Stimulated activated naive CD4-positive, alpha-beta T cell (primary cell): ENCODE measurements around the gene PCSK7.
A peak's percentile ranks its signal among the peaks of the same experiment; 100 is the strongest.

Experiments
- DNase-seq, 6 experiments: peaks; one replicate each; lab custom pipeline; 2025; lab: John Stamatoyannopoulos, UW

Gene PCSK7

DNA sequence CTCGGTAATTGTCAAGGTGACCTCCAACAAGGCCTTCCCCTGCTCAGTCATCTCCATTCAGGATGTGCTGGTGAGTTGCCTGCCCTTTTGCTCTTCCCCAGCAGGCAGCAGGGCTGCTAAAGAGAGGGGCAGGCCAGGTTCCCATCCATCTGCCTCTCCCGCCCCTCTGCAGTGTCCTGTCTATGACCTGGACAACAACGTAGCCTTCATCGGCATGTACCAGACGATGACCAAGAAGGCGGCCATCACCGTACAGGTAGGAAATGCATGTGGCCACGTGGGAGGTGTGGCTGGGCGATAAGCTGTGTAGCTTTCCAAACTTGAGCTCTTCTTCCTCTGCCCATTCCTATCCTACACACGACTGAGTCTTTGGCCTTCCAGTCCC is 49.3 kb downstream of the PCSK7 start:
- DNase-seq: no peak

DNA sequence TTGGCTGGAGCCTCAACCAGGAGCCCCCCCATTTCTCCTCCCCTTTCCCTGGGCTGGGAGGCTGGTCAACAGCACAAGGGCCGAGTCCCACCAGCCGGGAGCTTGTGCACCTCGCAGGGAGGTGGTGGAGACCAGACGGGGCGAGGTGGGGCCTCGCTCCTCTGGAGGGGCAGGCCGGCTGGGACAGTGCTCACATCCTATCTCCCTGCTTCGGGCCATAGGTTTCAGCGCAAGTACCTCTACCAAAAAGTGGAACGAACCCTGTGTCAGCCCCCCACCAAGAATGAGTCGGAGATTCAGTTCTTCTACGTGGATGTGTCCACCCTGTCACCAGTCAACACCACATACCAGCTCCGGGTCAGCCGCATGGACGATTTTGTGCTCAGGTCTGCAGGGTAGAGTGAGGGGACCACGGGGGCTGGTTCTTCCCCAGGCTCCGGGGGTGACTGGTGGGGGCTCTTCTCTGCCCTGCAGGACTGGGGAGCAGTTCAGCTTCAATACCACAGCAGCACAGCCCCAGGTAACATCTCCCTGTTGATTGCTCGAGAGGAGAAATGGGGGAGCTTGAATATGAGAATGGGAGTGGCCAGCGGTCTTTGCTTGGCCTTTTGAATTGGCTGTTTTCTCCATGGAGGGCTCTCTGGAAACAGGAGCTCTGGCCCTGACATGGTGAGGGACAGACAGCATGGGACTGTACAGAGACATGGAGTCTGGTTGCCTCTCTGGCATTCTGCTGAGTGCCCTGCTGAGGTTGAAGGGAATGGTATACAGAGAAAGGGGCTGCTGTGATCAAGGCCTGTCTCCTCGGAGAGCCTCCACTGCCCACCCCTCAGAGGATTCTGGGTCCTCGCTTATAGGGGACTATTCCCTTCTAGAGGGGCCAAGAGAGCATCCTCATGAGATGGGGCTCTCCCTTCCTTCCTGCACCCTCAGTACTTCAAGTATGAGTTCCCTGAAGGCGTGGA is 50.0 kb downstream of the PCSK7 start:
- DNase-seq: no peak

DNA sequence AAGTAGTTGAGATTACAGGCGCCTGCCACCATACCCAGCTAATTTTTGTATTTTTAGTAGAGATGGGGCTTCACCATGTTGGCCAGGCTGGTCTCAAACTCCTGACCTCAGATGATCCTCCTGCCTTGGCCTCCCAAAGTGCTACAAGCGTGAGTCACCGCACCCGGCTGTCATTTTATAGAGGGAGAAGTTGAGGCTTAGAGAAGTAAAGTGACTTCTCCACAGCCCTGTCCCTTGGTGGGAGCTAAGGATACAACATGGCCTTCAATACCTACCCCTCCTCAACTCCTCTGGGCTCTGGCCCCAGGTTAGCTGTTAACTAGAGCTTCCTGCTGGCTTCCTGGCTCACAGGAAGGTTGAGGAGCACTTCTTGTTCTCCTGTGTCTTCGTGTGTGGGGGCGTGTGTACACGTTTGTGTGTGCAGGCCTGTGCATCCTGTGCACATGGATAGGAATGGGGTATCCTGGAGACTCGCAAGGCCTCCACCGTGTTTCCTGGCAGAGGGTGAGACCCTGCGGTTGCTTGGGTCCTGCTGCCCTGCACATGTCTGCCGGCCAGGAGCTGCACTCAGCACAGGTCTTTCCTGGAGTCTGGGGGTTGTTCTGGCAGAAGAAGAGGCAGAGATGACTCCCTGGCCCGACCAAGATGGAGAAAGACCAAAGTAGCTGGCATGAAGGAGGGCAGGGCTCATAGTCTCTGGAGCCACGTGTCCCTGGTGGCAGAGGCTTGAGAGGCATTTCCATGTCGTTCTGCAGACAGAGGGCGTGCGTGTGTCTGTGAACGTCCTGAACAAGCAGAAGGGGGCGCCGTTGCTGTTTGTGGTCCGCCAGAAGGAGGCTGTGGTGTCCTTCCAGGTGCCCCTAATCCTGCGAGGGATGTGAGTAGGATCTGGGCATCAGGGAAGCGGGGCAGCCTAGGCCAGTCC is 51.0 kb downstream of the PCSK7 start:
- DNase-seq: peak; percentile 12 to 43 (median 28)

DNA sequence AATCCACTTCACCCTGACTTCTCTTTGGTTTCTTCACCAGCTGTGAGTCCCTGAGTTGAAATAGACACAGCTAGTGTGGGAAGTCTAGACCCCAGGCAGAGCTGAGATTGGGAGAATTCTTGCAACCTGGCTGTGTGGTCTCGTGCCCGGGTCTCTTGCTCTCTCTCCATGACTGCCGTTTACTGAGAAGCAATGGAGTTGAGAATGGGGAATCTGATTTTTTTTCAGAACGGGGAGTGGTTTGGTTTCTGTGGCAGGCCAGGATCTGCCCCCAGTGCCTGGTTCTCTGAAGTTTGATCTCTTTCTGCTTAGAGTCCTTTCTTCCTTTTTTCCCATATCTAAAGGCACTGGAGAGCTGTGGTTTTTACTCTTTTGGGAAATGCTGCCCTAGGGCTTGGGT is 51.9 kb downstream of the PCSK7 start:
- DNase-seq: peak in 1 of 6 experiments; percentile 38

DNA sequence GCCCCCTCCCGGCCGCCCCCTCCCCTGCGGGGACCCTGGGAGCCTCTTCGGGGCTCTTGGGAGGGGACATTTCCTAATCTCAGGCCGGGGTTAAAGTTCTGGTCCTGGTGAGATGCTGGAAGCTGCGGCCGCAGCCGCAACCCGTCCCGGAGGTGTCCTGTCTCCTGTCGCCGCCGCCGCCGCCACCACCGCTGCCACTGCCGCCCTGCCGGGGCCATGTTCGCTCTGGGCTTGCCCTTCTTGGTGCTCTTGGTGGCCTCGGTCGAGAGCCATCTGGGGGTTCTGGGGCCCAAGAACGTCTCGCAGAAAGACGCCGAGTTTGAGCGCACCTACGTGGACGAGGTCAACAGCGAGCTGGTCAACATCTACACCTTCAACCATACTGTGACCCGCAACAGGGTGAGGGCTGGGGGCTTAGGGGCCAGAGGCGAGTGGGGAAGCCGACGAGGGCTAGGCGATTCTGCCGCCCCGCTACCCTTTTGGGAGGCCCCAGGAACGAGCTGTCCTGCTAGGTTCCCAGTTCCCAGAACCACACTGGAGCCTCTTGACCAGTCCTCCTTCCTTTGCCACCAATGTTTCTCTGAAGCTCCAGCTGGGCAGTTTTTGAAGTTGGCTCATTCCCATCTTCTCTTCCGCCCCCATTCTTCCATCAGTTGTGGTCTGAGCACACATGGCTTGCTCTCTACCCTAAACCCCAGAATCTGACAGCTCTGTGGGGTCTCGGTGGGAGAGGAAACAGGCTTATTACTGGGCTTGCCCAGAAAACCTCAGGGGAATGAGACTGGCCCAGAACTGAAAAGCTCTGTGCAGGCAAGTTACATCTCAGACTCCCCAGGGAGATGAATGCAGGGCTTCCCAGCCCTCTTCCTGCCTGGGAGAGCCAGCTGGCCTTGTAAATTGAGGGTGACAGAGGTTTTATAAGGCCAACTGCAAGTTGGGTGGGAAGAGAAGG is 52.5 kb downstream of the PCSK7 start:
- peak in 5 of 6 experiments; percentile 11 to 57 (median 40) for DNase-seq

DNA sequence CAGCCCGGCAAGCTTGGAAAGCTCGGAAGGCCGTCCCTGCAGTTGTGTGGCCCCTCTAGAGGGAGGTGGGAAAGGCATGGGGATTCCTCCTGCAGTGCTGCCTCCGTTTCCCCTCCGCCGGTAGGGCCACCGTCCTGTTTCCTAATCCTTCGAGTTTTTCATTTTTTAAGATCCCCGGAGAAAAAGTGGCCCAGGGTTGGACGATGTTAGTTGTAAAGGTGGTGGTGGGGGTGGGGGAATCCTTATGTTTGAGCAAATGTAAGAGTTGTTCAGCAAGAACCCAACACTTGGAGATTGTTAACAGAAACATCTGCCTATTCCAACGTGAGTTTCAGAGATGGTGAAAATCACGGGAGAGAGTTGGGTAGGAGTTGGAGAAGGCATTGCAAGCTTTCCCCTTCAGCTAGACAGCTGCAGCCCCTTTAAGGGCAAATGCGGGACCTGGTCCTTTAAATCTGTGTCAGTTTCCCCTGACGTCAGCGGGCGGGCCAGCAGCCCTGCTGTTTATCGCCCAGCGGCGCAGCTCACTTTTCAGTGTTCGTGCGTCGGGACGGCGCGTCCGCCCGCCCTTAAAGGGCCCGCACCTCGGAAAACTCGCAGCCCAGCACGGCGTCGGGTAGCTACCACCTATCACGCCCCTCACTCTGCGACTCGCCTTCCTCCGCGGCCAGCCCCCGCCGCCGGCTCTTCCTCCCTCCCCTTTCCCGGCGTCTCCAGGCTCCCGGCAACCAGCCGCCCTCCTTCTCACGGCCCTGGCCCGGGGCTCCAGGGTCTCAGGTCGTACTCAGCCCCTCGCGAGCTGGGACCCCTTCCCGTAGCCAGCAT is 53.5 kb downstream of the PCSK7 start, which contains the start of gene SIDT2:
SIDT2 (plus strand) TSS at position 534 of the 825 bp plus-strand sequence. CDS start 521 bp downstream, outside the sequence.
- DNase-seq: peak; percentile 75 to 89 (median 82)

DNA sequence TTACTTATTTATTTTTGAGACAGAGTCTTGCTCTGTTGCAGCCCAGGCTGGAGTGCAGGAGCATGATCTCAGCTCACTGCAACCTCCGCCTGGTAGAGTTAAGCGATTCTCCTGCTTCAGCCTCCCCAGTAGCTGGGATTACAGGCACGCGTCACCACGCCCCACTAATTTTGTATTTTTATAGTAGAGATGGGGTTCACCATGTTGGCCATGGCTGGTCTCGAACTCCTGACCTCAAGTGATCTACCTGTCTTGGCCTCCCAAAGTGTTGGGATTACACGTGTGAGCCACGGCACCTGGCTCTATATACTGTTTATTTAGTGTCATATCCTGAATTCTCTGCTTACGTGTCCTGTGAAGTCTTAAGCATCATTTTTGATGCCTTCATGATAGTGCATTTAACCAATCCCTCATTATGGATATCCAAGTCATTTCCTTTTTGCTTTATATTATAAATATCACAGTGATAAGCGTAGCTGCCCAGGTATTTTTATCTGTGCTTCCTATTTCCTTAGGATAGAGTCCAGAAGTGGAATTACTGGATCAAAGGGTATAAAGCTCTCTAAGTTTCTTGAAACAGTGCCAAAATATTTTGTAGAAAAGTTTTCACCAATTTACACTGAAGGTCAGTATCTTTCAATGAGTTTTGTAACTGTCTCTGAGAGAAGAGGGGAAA is 54.2 kb downstream of the PCSK7 start:
- peak in 1 of 6 experiments; percentile 35 for DNase-seq

DNA sequence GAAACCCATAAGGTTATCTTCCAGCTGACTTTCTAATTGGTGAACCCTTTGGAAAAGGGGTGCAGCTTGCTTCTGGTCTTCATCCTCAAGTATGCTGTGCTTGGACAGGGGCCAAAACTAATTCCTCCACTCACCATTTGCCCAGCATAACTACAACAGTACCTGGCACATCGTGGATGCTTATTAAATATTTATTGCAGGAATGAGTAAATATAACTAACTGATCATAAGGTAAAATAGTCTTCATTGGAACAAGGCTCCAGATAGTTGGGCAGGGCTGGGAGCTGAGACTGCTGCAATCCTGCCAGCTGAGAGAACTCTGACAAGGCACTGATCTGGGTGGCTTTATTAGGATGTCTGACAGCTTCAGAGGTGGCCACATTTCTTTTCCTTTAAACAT is 55.7 kb downstream of the PCSK7 start:
- DNase-seq: no peak

DNA sequence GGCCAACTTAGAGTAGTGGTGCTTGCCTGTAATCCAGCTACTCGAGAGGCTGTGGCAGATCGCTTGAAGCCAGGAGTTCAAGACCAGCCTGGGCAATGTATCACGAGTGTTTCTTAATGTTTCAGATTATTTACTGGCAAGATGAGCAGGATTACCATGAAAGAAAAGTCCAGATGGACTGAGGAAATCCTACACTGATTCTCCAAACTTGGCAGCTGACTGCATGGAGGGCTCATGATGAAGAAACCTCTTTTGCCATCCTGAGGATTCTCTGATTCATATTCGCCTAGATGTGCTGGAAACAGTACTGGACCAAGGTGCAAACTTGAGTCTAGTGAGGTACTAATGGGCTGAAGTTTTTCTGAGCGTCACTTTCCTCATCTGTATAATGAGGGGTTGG is 56.1 kb downstream of the PCSK7 start:
- DNase-seq: no peak

DNA sequence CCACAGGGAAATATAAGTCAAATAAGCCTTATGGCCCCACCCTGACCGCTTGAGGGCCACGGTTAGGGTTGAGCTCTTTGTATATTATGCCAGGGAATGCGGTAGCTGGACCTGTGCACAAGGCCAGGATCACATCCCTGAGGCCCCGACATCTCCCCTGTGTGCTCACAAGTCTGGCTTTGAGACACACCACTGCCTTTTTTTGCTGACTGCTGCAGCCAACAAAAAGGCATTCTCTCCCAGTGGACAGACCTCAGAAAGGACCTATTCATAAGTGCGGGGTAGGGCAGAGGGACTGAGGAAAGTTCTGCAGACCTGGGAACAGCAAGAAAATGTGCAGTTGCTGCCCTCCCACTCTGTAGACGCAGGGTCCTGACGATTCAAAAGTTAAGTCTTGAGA is 56.8 kb downstream of the PCSK7 start:
- DNase-seq: no peak

DNA sequence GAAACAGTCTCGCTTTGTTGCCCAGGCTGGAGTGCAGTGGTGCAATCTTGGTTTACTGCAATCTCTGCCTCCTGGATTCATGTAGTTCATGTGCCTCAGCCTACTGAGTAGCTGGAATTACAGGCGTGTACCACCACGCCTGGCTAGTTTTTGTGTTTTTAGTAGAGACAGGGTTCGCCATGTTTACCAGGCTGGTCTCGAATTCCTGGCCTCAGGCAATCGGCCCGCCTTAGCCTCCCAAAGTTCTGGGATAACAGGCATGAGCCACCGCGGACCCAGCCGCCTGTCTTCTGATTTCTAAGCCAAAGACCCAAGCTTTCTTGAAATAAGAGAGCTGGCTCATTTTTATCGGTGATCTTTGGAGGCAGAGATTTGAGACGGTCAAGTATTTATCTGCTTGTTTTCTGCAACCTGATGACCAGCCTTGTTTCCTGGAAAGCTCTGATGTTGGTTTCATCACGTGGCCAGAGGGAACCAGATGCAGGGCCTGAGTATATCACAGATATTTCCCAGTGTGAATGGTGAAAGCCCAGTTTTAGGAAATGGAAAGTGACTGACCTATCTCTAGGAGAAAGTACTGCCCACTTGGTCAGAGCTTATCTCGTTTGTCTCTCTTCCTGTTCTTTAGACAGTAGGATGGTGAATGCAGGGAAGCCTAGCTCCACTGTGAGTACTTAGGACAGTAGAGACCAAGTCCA is 59.0 kb downstream of the PCSK7 start:
- no peak for DNase-seq

DNA sequence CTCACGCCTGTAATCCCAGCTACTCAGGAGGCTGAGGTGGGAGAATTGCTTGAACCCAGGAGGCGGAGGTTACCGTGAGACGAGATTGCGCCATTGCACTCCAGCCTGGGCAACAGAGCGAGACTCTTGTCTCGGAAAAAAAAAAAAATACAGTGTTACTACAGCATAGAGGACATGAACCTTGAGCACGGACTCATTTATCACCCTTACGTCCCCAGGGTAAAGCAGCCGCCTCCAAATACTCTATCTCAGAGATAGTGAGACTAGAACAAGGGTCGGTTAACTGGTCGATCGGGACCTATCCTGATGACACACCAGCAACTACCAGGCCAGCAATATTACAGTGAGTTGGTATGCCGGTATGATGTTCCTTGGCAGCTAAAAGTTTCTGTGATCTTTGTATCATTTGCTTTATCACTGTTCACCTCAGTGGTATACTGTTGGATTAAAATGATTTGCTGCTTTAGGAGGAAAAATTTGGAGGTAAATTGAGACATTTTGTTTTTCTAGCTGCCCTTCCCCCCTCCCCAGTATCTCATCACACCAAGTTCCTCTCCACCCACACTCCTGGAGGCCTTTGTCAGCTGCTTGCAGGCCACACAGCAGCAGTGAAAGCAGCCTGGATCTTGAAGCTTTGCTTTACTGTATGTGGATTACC is 60.3 kb downstream of the PCSK7 start:
- no peak for DNase-seq

DNA sequence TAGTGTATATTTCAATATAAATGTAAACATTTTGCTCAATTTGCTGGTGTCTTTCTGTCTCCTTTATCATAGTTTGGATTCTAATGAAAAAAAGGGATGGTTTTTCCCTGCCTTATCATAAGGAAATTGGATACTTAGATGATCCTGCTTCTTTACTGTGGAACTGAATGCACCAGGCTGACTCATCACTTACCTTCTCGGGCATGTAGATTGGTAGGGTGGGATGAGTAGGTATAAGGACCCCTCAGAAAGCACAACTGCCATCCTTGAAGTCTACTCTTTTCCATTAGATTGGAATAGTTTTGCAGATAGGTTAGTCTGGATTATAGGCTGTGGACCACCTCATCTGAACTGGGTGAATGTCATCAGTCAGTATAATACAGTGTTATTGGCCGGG is 60.9 kb downstream of the PCSK7 start:
- no peak for DNase-seq

DNA sequence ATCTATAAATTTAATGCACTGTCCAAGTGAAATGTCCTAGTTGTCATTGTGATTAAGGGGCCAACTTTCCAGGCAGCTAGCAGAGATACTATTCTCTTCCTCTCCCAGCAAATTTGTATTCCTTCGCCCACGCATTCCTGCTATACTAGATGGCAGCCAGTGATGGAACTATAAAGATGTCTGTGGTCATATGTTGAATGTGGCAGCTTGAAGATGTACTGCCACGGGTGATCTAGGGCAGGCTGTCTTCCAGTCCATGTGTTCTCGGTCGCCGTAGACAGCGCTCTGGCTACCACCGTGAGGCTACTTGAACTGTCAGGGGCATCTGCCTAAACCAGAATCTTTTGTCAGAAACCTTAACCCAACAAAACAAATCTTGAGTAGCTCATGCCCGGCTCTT is 61.7 kb downstream of the PCSK7 start:
- no peak for DNase-seq

DNA sequence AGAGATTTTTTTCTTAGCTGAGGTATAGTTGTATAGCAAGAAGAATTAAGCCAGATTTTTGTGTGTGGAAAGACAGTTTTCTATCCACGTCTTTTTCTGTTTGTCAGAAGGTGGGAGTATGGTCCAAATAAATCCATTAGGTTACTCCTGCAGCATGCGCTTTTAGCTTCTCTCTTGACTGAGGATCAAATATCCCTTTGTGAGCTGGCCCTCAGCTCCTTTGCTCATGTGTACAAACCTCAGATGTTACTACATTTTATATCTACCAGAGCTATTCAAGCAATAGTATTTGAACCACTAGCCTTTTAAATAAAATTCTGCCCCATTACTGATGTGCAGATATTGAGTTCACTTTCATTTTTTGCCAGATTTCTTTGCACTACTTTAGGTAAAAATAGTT is 62.1 kb downstream of the PCSK7 start:
- DNase-seq: no peak

DNA sequence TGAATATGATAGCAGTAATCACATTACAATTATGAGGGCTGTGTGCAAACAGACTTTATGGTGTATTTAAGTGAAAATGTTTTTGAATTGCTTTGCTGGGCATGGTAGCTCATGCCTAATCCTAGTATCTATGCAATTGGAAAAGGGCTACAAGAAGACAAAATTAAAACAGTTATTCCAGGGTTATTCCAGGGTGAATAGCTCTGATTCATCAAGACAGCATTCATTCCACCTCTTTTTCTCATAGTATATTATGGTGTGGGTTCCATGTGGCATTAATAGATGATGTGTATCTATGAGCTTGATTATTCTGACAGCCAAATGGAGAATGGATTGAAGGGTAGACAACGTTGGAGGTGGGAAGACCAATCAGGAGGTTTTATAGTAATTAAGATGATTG is 65.4 kb downstream of the PCSK7 start:
- DNase-seq: no peak

DNA sequence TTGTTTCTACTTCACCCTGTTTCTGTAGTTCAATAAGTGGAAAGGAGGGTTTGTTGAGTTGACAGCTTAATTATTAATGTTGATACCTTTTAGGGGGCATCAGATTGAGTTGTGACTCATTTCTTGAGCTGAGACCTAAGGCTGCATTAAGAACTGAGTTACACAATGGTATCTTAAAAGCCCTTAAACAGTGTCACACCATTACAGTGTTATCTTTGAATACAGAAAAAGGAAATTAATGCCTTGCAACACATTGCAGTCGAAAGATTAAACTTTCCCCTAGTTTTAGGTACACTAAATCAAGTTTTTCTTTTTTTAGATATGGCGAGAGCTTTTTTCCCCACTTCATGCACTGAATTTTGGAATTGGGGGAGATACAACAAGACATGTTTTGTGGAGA is 71.0 kb downstream of the PCSK7 start:
- DNase-seq: no peak

DNA sequence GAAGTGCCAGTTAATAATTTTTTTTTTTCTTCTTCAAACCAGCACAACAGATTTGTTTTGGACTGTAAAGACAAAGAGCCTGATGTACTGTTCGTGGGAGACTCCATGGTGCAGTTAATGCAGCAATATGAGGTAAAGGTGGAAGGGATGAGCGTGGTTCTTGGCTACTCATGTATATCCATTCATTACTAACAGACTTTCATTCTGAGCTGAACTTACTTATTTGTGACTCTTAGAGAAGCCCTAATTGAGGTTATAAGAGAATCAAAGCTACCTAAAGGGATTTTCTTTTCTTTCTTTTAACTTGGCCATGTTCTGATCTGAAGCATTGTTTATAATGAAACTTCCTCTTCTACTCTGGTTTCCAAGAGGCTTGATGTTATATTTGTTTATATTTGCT is 72.0 kb downstream of the PCSK7 start:
- DNase-seq: no peak

DNA sequence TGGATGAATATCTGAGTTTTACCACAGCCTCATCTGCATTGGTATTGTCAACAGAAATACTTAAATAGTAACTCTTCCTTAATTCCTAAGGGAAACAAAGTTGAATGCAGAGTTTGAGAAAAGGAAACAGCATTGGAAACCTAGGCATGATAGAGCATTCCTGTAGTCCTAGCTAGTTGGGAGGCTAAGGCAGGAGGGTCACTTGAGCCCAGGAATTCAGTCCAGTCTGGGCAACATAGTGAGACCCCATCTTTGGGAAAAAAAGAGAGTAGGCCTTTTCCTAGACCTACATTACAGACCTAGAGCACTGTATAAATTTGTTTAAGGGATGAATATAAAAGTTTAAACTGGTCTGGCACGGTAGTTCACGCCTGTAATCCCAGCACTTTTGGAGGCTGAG is 74.4 kb downstream of the PCSK7 start:
- no peak for DNase-seq
